Measurements from ENCODE around the gene SLC25A22. TPM values are rescaled to one million over a fixed set of nuclear protein-coding genes. Genes with fewer than 3 reads are reported as not detected.

SLC25A22 gene
- polyA plus RNA-seq, 2 of the 4 experiments (the other 2 are of a cell fraction): 13.5 to 18.7 TPM

- 100% methylated on average over 1 of the region's 5 CpGs for WGBS (ENCODE audit: missing lambda C conversion rate)
- DNase-seq (ENCODE audit: low read depth in 1 of 2, low spot score in 1 of 2): no peak
- Histone ChIP-seq H3K9me3 (no peaks in the 10 kb centered on the region), H3K4me3 (no peak overlapping the region), H3K4me1 (peaks cover 65% of the 10 kb centered on the region), H3K27ac (peak overlapping the region; percentile 61 to 99; a peak in 4 of 6 replicates), H3K4me2 (peak overlapping the region; percentile 92)
- no peak for FAIRE-seq
- no peak for ATAC-seq
- CTCF ChIA-PET: interaction anchor here (0.9 to 3.7 kb wide), 4 partner anchors 8 to 23 kb away, joined by 3 to 21 read pairs (median 3); partner anchors contain the start of gene CRACR2B
- POLR2A ChIA-PET: interaction anchor here (3.4 kb wide), 1 partner anchor 20 kb away, joined by 16 read pairs; the partner anchor contains the start of gene PNPLA2
- TF ChIP-seq PBX3 (IDR thresholded peaks at IDR 0.05) (peak; percentile 71), HEYL (CRISPR knock-in tag; IDR thresholded peaks at IDR 0.05) (no peak), FOXS1 (CRISPR knock-in tag; IDR thresholded peaks at IDR 0.05) (no peak), JUNB (IDR thresholded peaks at IDR 0.05) (no peak), PHF8 (IDR thresholded peaks at IDR 0.05; ENCODE audit: borderline replicate concordance, low read depth) (no peak), GATA3 (IDR thresholded peaks at IDR 0.05; ENCODE audit: borderline replicate concordance) (no peak), USF2 (IDR thresholded peaks at IDR 0.05) (no peak), JUN (IDR thresholded peaks at IDR 0.05) (peak in 1 of 2 experiments; percentile 22; a peak in 2 of 5 replicates)
These were observed 41.2 kb upstream of the SLC25A22 start for GRCh38 chr11:839280-839623.

- H3K4me1 ChIP-seq: peaks cover 66% of the 10 kb centered on the region
- H3K27ac ChIP-seq: peak overlapping the region; percentile 61 to 99
- no peaks in the 10 kb centered on the region for H3K9me3 ChIP-seq
- DNase-seq (ENCODE audit: low read depth in 1 of 2, low spot score in 1 of 2) (peak; percentile 56 to 86), ATAC-seq (peak; percentile 8 to 16; a peak in 5 of 6 replicates), FAIRE-seq (no peak)
- 18% methylated on average over 13 of the region's 17 CpGs for WGBS (ENCODE audit: missing lambda C conversion rate)
- peak overlapping the region; percentile 92 for H3K4me2 ChIP-seq
- POLR2A ChIA-PET: interaction anchor here (3.4 kb wide), 1 partner anchor 19 kb away, joined by 16 read pairs; the partner anchor contains the start of gene PNPLA2
- H3K4me3 ChIP-seq: no peak overlapping the region
- CTCF ChIA-PET: interaction anchor here (0.9 to 3.7 kb wide), 5 partner anchors 8 to 21 kb away, joined by 3 to 21 read pairs (median 3); partner anchors contain the start of gene CRACR2B
- no peak for TF ChIP-seq RNF2 (IDR thresholded peaks at IDR 0.05; ENCODE audit: borderline replicate concordance, low read depth)
- no peak for TF ChIP-seq HOXB13 (CRISPR knock-in tag; IDR thresholded peaks at IDR 0.05; ENCODE audit: low read depth)
- no peak for TF ChIP-seq EHF (CRISPR knock-in tag; IDR thresholded peaks at IDR 0.05)
- TF ChIP-seq BCL3 (IDR thresholded peaks at IDR 0.05): peak; percentile 24; the same call in 1 of the 3 replicates
- no peak for TF ChIP-seq NFE2L2 (conservative IDR thresholded peaks at IDR 0.05; ENCODE audit: low read length)
- no peak for TF ChIP-seq CHD2 (IDR thresholded peaks at IDR 0.05; ENCODE audit: low read length, partially characterized antibody)
- no peak for TF ChIP-seq BHLHE40 (IDR thresholded peaks at IDR 0.05; ENCODE audit: low read depth, low read length)
- no peak for TF ChIP-seq TFCP2L1 (CRISPR knock-in tag; IDR thresholded peaks at IDR 0.05)
- TF ChIP-seq ELK1 (IDR thresholded peaks at IDR 0.05; ENCODE audit: low read depth, low read length): no peak
- no peak for TF ChIP-seq CHD4 (IDR thresholded peaks at IDR 0.05; ENCODE audit: borderline replicate concordance)
- TF ChIP-seq HES2 (IDR thresholded peaks at IDR 0.05): no peak
- no peak for TF ChIP-seq REST (IDR thresholded peaks at IDR 0.05)
- TF ChIP-seq MYC (IDR thresholded peaks at IDR 0.05; ENCODE audit: borderline replicate concordance, low read length): peak; percentile 71; the same call in 1 of the 2 replicates
- TF ChIP-seq HEYL (CRISPR knock-in tag; IDR thresholded peaks at IDR 0.05): no peak
- peak; percentile 41; the same call in 1 of the 2 replicates for TF ChIP-seq FOSB (CRISPR knock-in tag; IDR thresholded peaks at IDR 0.05)
- TF ChIP-seq HOXB5 (CRISPR knock-in tag; IDR thresholded peaks at IDR 0.05): no peak
- no peak for TF ChIP-seq ATOH8 (CRISPR knock-in tag; IDR thresholded peaks at IDR 0.05; ENCODE audit: low read depth)
- TF ChIP-seq MAX (IDR thresholded peaks at IDR 0.05): peak; percentile 98
- no peak for TF ChIP-seq NPAS2 (CRISPR knock-in tag; IDR thresholded peaks at IDR 0.05; ENCODE audit: borderline replicate concordance)
These were observed 40.6 kb upstream of the SLC25A22 start for GRCh38 chr11:838441-839279.

Data from A549 (cell line).